Measurements from ENCODE around the gene OR10A2. TPM values are rescaled to one million over a fixed set of nuclear protein-coding genes. Genes with fewer than 3 reads are reported as not detected.
"Not testable (repeated sequence)": the region's sequence is repeated elsewhere in the genome, so short reads cannot be mapped to it uniquely, and the experiment has no call there.

The OR10A2 gene
- polyA plus RNA-seq, 1 of the 3 experiments (the other 2 are of a cell fraction): not detected

DNA sequence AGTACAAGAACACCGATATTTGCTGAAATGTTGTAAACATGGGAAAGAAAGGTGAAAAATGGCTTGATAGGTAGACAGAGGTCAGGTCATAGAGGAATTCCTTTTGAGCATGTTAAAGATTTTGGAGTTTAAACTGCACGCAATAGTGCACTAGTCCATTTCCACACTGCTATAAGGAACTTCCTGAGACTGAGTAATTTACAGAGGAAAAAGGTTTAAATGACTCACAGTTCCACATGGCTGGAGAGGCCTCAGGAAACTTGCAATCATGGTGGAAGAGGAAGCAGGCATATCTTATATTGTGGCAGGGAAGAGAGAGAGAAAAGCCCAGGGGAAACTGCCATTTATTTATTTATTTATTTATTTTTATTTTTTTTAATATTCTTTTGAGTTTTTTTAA lies 12.3 kb upstream of the OR10A2 start:
- Histone ChIP-seq H4K20me1 (ENCODE audit: insufficient read depth) (no peaks in the 10 kb centered on the region), H3F3A (replicated peaks; ENCODE audit: insufficient read depth) (no peaks in the 10 kb centered on the region), H3K9me2 (no peaks in the 10 kb centered on the region), H3K79me2 (ENCODE audit: insufficient read depth) (no peaks in the 10 kb centered on the region), H3K36me3 (replicated peaks in 1 of 2; ENCODE audit: control insufficient read depth in 1 of 2, insufficient read depth in 2 of 2, low read length in 1 of 2) (no peaks in the 10 kb centered on the region), H3K4me1 (ENCODE audit: control insufficient read depth in 1 of 2, insufficient read depth in 2 of 2, low read depth in 1 of 2, low read length in 1 of 2) (no peaks in the 10 kb centered on the region), H3K9ac (no peak overlapping the region), H2AFZ (ENCODE audit: low read depth) (no peak overlapping the region), H3K9me3 (no peaks in the 10 kb centered on the region), H3K4me3 (ENCODE audit: low read depth in 2 of 2, low read length in 1 of 2) (no peak overlapping the region), H3K4me2 (no peak overlapping the region), H3K27ac (ENCODE audit: low read depth in 2 of 2, low read length in 1 of 2) (no peak overlapping the region), H3K27me3 (ENCODE audit: insufficient read depth) (no peaks in the 10 kb centered on the region)
- WGBS (ENCODE audit: low lambda C conversion rate): 10% methylated on average over 2 of the region's 2 CpGs
- ChIA-PET CTCF (no interaction called here), POLR2A (no interaction called here)
- TF ChIP-seq GATA2 (CRISPR knock-in tag; IDR thresholded peaks at IDR 0.05) (no peak), FOSL2 (IDR thresholded peaks at IDR 0.05; ENCODE audit: borderline replicate concordance, low read depth) (no peak), RCOR1 (IDR thresholded peaks at IDR 0.05; ENCODE audit: low read length) (no peak), TCF12 (IDR thresholded peaks at IDR 0.05) (no peak), EZH2phosphoT487 (IDR thresholded peaks at IDR 0.05; ENCODE audit: borderline replicate concordance, low read depth) (no peak), RXRA (IDR thresholded peaks at IDR 0.05; ENCODE audit: borderline replicate concordance, low read depth) (no peak), FOXM1 (IDR thresholded peaks at IDR 0.05; ENCODE audit: low read depth) (no peak), POLR2AphosphoS5 (IDR thresholded peaks at IDR 0.05; ENCODE audit: low read depth, low read length) (no peak), RAD21 (IDR thresholded peaks at IDR 0.05; ENCODE audit: low read length) (no peak), MEF2A (IDR thresholded peaks at IDR 0.05; ENCODE audit: borderline replicate concordance, low read depth) (no peak), MXI1 (IDR thresholded peaks at IDR 0.05; ENCODE audit: low read depth, low read length) (no peak)
- TF ChIP-seq, protein P1, sequence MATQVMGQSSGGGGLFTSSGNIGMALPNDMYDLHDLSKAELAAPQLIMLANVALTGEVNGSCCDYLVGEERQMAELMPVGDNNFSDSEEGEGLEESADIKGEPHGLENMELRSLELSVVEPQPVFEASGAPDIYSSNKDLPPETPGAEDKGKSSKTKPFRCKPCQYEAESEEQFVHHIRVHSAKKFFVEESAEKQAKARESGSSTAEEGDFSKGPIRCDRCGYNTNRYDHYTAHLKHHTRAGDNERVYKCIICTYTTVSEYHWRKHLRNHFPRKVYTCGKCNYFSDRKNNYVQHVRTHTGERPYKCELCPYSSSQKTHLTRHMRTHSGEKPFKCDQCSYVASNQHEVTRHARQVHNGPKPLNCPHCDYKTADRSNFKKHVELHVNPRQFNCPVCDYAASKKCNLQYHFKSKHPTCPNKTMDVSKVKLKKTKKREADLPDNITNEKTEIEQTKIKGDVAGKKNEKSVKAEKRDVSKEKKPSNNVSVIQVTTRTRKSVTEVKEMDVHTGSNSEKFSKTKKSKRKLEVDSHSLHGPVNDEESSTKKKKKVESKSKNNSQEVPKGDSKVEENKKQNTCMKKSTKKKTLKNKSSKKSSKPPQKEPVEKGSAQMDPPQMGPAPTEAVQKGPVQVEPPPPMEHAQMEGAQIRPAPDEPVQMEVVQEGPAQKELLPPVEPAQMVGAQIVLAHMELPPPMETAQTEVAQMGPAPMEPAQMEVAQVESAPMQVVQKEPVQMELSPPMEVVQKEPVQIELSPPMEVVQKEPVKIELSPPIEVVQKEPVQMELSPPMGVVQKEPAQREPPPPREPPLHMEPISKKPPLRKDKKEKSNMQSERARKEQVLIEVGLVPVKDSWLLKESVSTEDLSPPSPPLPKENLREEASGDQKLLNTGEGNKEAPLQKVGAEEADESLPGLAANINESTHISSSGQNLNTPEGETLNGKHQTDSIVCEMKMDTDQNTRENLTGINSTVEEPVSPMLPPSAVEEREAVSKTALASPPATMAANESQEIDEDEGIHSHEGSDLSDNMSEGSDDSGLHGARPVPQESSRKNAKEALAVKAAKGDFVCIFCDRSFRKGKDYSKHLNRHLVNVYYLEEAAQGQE (IDR thresholded peaks at IDR 0.05; ENCODE audit: low read depth, low read length): no peak
- TF ChIP-seq, protein P2, sequence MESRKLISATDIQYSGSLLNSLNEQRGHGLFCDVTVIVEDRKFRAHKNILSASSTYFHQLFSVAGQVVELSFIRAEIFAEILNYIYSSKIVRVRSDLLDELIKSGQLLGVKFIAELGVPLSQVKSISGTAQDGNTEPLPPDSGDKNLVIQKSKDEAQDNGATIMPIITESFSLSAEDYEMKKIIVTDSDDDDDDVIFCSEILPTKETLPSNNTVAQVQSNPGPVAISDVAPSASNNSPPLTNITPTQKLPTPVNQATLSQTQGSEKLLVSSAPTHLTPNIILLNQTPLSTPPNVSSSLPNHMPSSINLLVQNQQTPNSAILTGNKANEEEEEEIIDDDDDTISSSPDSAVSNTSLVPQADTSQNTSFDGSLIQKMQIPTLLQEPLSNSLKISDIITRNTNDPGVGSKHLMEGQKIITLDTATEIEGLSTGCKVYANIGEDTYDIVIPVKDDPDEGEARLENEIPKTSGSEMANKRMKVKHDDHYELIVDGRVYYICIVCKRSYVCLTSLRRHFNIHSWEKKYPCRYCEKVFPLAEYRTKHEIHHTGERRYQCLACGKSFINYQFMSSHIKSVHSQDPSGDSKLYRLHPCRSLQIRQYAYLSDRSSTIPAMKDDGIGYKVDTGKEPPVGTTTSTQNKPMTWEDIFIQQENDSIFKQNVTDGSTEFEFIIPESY (IDR thresholded peaks at IDR 0.05; ENCODE audit: borderline replicate concordance, low read depth): no peak
- TF ChIP-seq, protein P3, sequence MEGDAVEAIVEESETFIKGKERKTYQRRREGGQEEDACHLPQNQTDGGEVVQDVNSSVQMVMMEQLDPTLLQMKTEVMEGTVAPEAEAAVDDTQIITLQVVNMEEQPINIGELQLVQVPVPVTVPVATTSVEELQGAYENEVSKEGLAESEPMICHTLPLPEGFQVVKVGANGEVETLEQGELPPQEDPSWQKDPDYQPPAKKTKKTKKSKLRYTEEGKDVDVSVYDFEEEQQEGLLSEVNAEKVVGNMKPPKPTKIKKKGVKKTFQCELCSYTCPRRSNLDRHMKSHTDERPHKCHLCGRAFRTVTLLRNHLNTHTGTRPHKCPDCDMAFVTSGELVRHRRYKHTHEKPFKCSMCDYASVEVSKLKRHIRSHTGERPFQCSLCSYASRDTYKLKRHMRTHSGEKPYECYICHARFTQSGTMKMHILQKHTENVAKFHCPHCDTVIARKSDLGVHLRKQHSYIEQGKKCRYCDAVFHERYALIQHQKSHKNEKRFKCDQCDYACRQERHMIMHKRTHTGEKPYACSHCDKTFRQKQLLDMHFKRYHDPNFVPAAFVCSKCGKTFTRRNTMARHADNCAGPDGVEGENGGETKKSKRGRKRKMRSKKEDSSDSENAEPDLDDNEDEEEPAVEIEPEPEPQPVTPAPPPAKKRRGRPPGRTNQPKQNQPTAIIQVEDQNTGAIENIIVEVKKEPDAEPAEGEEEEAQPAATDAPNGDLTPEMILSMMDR (IDR thresholded peaks at IDR 0.05): no peak
- TF ChIP-seq, protein P4, sequence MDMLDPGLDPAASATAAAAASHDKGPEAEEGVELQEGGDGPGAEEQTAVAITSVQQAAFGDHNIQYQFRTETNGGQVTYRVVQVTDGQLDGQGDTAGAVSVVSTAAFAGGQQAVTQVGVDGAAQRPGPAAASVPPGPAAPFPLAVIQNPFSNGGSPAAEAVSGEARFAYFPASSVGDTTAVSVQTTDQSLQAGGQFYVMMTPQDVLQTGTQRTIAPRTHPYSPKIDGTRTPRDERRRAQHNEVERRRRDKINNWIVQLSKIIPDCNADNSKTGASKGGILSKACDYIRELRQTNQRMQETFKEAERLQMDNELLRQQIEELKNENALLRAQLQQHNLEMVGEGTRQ (IDR thresholded peaks at IDR 0.05; ENCODE audit: borderline replicate concordance, low read depth, low read length): no peak
- TF ChIP-seq, protein P5, sequence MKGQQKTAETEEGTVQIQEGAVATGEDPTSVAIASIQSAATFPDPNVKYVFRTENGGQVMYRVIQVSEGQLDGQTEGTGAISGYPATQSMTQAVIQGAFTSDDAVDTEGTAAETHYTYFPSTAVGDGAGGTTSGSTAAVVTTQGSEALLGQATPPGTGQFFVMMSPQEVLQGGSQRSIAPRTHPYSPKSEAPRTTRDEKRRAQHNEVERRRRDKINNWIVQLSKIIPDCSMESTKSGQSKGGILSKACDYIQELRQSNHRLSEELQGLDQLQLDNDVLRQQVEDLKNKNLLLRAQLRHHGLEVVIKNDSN (IDR thresholded peaks at IDR 0.05; ENCODE audit: borderline replicate concordance, low read depth): no peak
- DNase-seq: no peak

DNA sequence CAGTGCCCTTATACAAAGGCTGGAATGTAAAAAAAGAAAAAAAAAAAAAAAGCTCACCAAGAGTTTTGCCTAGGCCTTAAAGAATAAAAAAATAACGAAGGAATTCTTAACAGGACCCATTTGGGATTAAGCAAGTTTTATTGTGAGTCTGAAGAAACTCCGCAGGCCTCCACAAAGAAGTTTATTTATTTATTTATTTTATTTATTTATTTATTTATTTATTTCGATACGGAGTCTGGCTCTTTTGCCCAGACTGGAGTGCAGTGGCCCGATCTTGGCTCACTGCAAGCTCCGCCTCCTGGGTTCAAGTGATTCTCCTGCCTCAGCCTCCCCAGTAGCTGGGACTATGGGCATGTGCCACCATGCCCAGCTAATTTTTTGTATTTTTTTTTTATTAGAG lies 8.1 kb upstream of the OR10A2 start:
- CTCF ChIA-PET: interaction anchor here (1.2 kb wide), 1 partner anchor 76 kb away, joined by 3 read pairs; no protein-coding TSS in a partner anchor
- H3K79me2 ChIP-seq (ENCODE audit: insufficient read depth); H3K4me1 ChIP-seq (ENCODE audit: control insufficient read depth in 1 of 2, insufficient read depth in 2 of 2, low read depth in 1 of 2, low read length in 1 of 2); H3K9me3 ChIP-seq; H3K9ac ChIP-seq; H3K4me3 ChIP-seq (ENCODE audit: low read depth in 2 of 2, low read length in 1 of 2); H3F3A ChIP-seq (replicated peaks; ENCODE audit: insufficient read depth); DNase-seq; POLR2A ChIA-PET; H3K4me2 ChIP-seq; H2AFZ ChIP-seq (ENCODE audit: low read depth); H3K9me2 ChIP-seq; H3K36me3 ChIP-seq (replicated peaks in 1 of 2; ENCODE audit: control insufficient read depth in 1 of 2, insufficient read depth in 2 of 2, low read length in 1 of 2); H3K27ac ChIP-seq (ENCODE audit: low read depth in 2 of 2, low read length in 1 of 2); H4K20me1 ChIP-seq (ENCODE audit: insufficient read depth); H3K27me3 ChIP-seq (ENCODE audit: insufficient read depth): not testable (repeated sequence)
- 37% methylated on average over 6 of the region's 6 CpGs for WGBS (ENCODE audit: low lambda C conversion rate)

Measured in SK-N-SH (cell line).